Hindlimb muscle (tissue), 1 donor: ENCODE measurements around the gene SIN3B. TPM values are rescaled to one million over a fixed set of nuclear protein-coding genes. Genes with fewer than 3 reads are reported as not detected.

ENCODE experiments used
- DNase-seq: peaks from one replicate; pipeline ENCODE4 v3.0.0-alpha.2; 2013
- polyA plus RNA-seq: library from polyadenylated mRNA; unstranded; fragments of 120-200 nt; gene quantifications from one replicate; pipeline ENCODE4 v1.2.1, GENCODE V29; 2013; ENCODE audit not compliant: insufficient read length

The SIN3B gene
- polyA plus RNA-seq, 1 donor, result 43.5 TPM

GRCh38 chr19:16914421-16914820 lies 85.2 kb downstream of the SIN3B start:
- no peak for DNase-seq

- DNase-seq, result no peak
Measured at GRCh38 chr19:16915135-16915534, 85.9 kb downstream of the SIN3B start.

GRCh38 chr19:16915734-16916133 lies 86.5 kb downstream of the SIN3B start:
- DNase-seq, result no peak

GRCh38 chr19:16917401-16917800 lies 88.2 kb downstream of the SIN3B start:
- no peak for DNase-seq

GRCh38 chr19:16919496-16919895 lies 90.3 kb downstream of the SIN3B start:
- no peak for DNase-seq

GRCh38 chr19:16920816-16921529 lies 91.8 kb downstream of the SIN3B start:
- DNase-seq, result no peak

GRCh38 chr19:16921766-16922591 lies 92.8 kb downstream of the SIN3B start:
- DNase-seq, result no peak

- DNase-seq, result no peak
Measured at GRCh38 chr19:16922592-16922934, 93.4 kb downstream of the SIN3B start.

- no peak for DNase-seq
Measured at GRCh38 chr19:16922949-16923348, 93.8 kb downstream of the SIN3B start.

GRCh38 chr19:16927883-16928282 lies 98.7 kb downstream of the SIN3B start:
- no peak for DNase-seq

GRCh38 chr19:16928351-16928750 lies 99.2 kb downstream of the SIN3B start:
- no peak for DNase-seq

- no peak for DNase-seq
Measured at GRCh38 chr19:16928916-16929315, 99.7 kb downstream of the SIN3B start.

Other genes starting within 250 kb of the SIN3B start
- 8.6 TPM for gene MED26, start 201.2 kb upstream of the SIN3B start, polyA plus RNA-seq
- 52.2 TPM for gene SMIM7, start 169.3 kb upstream of the SIN3B start, polyA plus RNA-seq
- 159 TPM for gene TMEM38A, start 168.3 kb upstream of the SIN3B start, polyA plus RNA-seq
- gene NWD1, start 109.6 kb upstream of the SIN3B start, polyA plus RNA-seq, result 0.14 TPM
- gene F2RL3, start 59.6 kb downstream of the SIN3B start, polyA plus RNA-seq, result 0.18 TPM
- 4.2 TPM for gene CPAMD8, start 197.4 kb downstream of the SIN3B start, polyA plus RNA-seq
- 8.4 TPM for gene HAUS8, start 246.1 kb downstream of the SIN3B start, polyA plus RNA-seq
- gene MYO9B, start 246.4 kb downstream of the SIN3B start, polyA plus RNA-seq, result 40.1 TPM